ENCODE results near the gene DCST2. TPM values are rescaled to one million over a fixed set of nuclear protein-coding genes. Genes with fewer than 3 reads are reported as not detected.

The DCST2 gene
- total and polyA plus RNA-seq, 7 donors, result 0.27 to 2.0 (median 0.43) TPM; not detected in 3

DNA sequence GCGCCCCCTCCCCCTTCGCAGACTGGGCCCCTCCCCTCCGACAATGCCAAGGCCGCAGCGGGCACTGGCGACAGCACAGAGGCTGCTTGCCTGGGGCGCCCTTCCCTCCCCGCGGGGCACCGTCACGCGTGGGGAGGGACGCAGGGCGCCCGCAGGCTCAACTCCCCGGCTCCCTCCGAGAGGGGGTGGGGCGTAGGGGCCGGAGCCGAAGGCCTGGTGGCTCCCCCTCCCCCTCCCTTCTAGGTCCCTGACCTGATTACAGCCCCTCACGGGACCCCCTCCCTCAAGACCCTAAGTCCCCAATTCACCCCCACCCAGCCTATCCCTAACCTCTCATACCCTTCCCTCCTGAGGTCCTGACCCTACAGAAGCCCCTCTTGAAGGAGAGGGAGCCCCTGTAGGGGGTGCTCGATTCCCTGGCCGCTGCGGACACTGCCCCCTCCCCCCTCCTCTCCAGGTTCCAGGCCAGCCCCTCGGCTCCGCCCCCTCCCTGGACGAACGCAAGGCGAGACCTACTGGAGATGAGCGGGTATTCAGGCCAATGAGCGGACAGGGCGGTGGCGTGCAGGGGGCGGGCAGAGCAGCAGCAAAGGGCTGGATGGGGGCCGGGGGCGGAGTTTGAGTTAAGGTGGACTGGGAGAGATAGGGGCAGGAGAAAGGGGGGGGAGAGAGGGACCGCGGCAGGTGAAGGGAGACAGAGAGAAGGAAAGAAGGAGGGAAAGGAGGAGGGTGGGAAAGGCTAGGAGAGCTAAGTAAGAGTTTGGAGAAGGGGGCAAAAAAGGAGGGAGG is 31.7 kb downstream of the DCST2 start:
- WGBS, 2 donors, result 1% methylated on average over 38 of the region's 38 CpGs
- intact Hi-C loops (cut with DNase I), result loop anchor here (1.0 to 5.0 kb wide), 3 partner anchors 28 to 65 kb away; partner anchors contain the start of genes ADAM15, CKS1B and PMVK

DNA sequence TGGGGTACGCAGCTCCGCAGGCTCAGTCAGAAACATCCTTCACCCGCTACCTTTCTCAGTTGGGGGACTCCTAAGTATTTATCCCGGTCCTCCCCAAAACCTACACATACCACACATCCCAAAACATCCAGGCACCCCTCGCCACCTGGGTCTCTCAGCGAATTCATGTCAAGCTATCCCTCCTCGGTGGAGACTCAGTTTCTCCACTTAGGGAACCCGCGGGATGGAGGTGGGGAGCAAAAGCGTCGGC is 32.2 kb downstream of the DCST2 start:
- DNase-seq, result no peak
- no peaks in the 10 kb centered on the region for H3K27me3 ChIP-seq
- H3K4me1 ChIP-seq, result peaks cover 0 to 44% (median 42%) of the 10 kb centered on the region in 4 donors
- TF ChIP-seq POLR2AphosphoS5 (IDR thresholded peaks at IDR 0.05) (no peak), EP300 (IDR thresholded peaks at IDR 0.05) (no peak), POLR2A (IDR thresholded peaks at IDR 0.05) (no peak)
- TF ChIP-seq, protein P1, sequence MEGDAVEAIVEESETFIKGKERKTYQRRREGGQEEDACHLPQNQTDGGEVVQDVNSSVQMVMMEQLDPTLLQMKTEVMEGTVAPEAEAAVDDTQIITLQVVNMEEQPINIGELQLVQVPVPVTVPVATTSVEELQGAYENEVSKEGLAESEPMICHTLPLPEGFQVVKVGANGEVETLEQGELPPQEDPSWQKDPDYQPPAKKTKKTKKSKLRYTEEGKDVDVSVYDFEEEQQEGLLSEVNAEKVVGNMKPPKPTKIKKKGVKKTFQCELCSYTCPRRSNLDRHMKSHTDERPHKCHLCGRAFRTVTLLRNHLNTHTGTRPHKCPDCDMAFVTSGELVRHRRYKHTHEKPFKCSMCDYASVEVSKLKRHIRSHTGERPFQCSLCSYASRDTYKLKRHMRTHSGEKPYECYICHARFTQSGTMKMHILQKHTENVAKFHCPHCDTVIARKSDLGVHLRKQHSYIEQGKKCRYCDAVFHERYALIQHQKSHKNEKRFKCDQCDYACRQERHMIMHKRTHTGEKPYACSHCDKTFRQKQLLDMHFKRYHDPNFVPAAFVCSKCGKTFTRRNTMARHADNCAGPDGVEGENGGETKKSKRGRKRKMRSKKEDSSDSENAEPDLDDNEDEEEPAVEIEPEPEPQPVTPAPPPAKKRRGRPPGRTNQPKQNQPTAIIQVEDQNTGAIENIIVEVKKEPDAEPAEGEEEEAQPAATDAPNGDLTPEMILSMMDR (IDR thresholded peaks at IDR 0.05), result no peak
- no peaks in the 10 kb centered on the region for H3K9me3 ChIP-seq
- intact Hi-C loops (cut with DNase I), result loop anchor here (2.0 to 5.0 kb wide), 2 partner anchors 51 to 65 kb away; partner anchors contain the start of genes ADAM15 and PMVK
- no peaks in the 10 kb centered on the region for H3K36me3 ChIP-seq
- WGBS, 2 donors, result 0 to 1% methylated on average over 11 of the region's 11 CpGs
- H3K27ac ChIP-seq, result peak overlapping the region; percentile 96 to 99 (median 98)
- peak overlapping the region; percentile 73 to 94 (median 81) for H3K4me3 ChIP-seq

More for the DNA sequence above, 31.7 kb downstream of the DCST2 start:
- peak; percentile 100 for DNase-seq
- H3K4me3 ChIP-seq, result peak overlapping the region; percentile 73 to 94 (median 81)
- no peaks in the 10 kb centered on the region for H3K27me3 ChIP-seq
- no peaks in the 10 kb centered on the region for H3K9me3 ChIP-seq
- peaks cover 0 to 50% (median 47%) of the 10 kb centered on the region in 4 donors for H3K4me1 ChIP-seq
- TF ChIP-seq POLR2AphosphoS5 (IDR thresholded peaks at IDR 0.05), result peak; percentile 89 to 94 (median 92)
- TF ChIP-seq EP300 (IDR thresholded peaks at IDR 0.05), result no peak
- TF ChIP-seq, protein P1 (IDR thresholded peaks at IDR 0.05), result peak in 2 of 4 experiments; percentile 6 to 22
- peak; percentile 91 to 95 for TF ChIP-seq POLR2A (IDR thresholded peaks at IDR 0.05)
- H3K36me3 ChIP-seq, result no peaks in the 10 kb centered on the region
- peak overlapping the region; percentile 96 to 99 (median 98) for H3K27ac ChIP-seq

DNA sequence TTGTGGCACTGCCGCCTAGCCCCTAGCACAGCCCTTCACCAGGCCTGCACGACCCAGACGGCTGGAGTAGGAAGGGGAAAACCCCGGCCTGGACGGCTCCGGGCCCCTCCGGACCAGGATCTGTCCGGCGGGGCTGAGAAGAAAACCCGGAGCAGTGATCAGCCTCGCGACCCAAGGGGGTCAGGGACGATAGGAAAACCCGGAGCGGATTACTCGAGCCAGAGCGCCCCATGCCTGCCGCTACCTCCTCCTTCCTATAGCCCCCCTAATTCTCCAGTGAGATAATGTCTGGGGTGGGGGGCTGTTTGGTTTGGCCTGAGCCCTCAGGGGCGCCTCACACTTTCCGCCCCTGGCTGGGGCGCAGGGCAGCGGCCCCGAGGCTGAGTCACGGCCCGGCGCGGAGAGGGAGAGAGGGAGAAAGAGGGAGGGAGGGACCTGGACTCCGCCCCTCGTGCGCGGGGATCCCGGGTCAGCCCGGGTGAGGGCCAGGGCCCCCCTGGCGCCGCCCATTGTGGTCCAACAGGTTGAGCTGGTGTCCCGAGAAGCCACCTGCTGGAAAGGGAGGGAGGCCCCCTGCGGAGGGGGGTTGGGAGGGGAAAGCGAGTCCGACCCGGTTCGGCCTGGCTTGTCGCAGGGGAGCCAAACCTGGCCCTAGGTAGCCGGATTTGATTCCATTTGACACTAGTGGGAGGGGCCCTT is 32.7 kb downstream of the DCST2 start:
- TF ChIP-seq POLR2A (IDR thresholded peaks at IDR 0.05) (peak; percentile 67 to 88), EP300 (IDR thresholded peaks at IDR 0.05) (peak in 1 of 4 donors; percentile 32), POLR2AphosphoS5 (IDR thresholded peaks at IDR 0.05) (peak; percentile 83 to 91 (median 88))
- TF ChIP-seq, protein P1 (IDR thresholded peaks at IDR 0.05), result no peak
- H3K4me3 ChIP-seq, result peak overlapping the region; percentile 73 to 94 (median 81)

DNA sequence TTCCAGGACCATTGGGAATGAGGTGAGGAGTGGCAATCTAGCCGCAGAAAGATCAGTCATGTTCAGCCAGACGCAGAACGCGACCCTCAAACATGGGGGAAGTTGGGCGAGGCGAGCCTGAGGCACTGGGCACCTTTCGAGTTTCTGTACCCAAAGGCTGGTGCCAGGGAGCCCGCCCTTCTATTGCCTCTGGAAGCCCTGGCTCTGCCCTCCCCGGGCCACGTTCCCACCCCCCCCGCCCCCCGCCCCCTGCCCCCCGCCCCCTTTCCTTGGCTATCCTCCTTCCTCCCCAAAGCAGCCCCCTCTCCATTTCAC is 33.2 kb downstream of the DCST2 start:
- Histone ChIP-seq H3K36me3 (no peaks in the 10 kb centered on the region), H3K27me3 (no peaks in the 10 kb centered on the region), H3K4me1 (peaks cover 0 to 40% (median 35%) of the 10 kb centered on the region in 4 donors), H3K27ac (peak overlapping the region; percentile 96 to 99 (median 98)), H3K9me3 (no peaks in the 10 kb centered on the region), H3K4me3 (peak overlapping the region; percentile 73 to 94 (median 81))
- no peak for DNase-seq
- 1 to 2% methylated on average over 11 to 13 of the region's 13 CpGs for WGBS, 2 donors
- TF ChIP-seq, protein P1 (IDR thresholded peaks at IDR 0.05), result no peak
- TF ChIP-seq POLR2AphosphoS5 (IDR thresholded peaks at IDR 0.05), result no peak
- TF ChIP-seq POLR2A (IDR thresholded peaks at IDR 0.05), result no peak
- TF ChIP-seq EP300 (IDR thresholded peaks at IDR 0.05), result no peak
- intact Hi-C loops (cut with DNase I), result loop anchor here (2.0 to 5.0 kb wide), 2 partner anchors 52 to 64 kb away; partner anchors contain the start of genes ADAM15 and PMVK

More for the DNA sequence above, 32.7 kb downstream of the DCST2 start:
- Histone ChIP-seq H3K4me1 (peaks cover 0 to 40% (median 38%) of the 10 kb centered on the region in 4 donors), H3K36me3 (no peaks in the 10 kb centered on the region), H3K27me3 (no peaks in the 10 kb centered on the region), H3K27ac (peak overlapping the region; percentile 96 to 99 (median 98)), H3K9me3 (no peaks in the 10 kb centered on the region)
- 0% methylated on average over 43 of the region's 43 CpGs for WGBS, 2 donors
- intact Hi-C loops (cut with DNase I), result loop anchor here (2.0 to 5.0 kb wide), 2 partner anchors 51 to 64 kb away; partner anchors contain the start of genes ADAM15 and PMVK
- peak; percentile 95 for DNase-seq

All from sigmoid colon (tissue), 7 donors.